KMS-11 (cell line): ENCODE measurements around the gene ENGASE.

Source experiments
- H2AFZ ChIP-seq: fragments of 200-600 bp; sonication (generic); 2 replicates; pipeline ENCODE4 v1.6.1; 2016; ENCODE audit warnings: antibody characterized with exemption, mixed run types, low read depth
- H3K27ac ChIP-seq: fragments of 200-600 bp; sonication (generic); 2 replicates; pipeline ENCODE4 v1.6.1; 2016; ENCODE audit warnings: mild to moderate bottlenecking, mixed run types
- H3K27me3 ChIP-seq: fragments of 200-600 bp; sonication (generic); 2 replicates; pipeline ENCODE4 v1.6.1; 2017; ENCODE audit warnings: mild to moderate bottlenecking, low read depth, mixed run types, moderate library complexity; ENCODE audit not compliant: insufficient read depth
- H3K36me3 ChIP-seq: fragments of 200-600 bp; sonication (generic); 2 replicates; pipeline ENCODE4 v1.6.1; 2017; ENCODE audit warnings: mild to moderate bottlenecking, mixed run types; ENCODE audit not compliant: insufficient read depth
- H3K4me1 ChIP-seq: fragments of 200-600 bp; sonication (generic); 2 replicates; pipeline ENCODE4 v1.6.1; 2016; ENCODE audit warnings: mild to moderate bottlenecking, low read depth, mixed run types; ENCODE audit not compliant: poor library complexity, severe bottlenecking
- H3K4me2 ChIP-seq: fragments of 200-600 bp; sonication (generic); 2 replicates; pipeline ENCODE4 v1.7.0; 2016; ENCODE audit warnings: mild to moderate bottlenecking, mixed run types
- H3K4me3 ChIP-seq: fragments of 200-600 bp; sonication (generic); IDR thresholded peaks from 2 replicates; pipeline ENCODE4 v1.6.1; 2017; ENCODE audit warnings: low read depth, low read length, mixed read lengths; ENCODE audit not compliant: insufficient read depth
- H3K79me2 ChIP-seq: fragments of 200-600 bp; sonication (generic); 2 replicates; pipeline ENCODE4 v1.6.1; 2016; ENCODE audit warnings: low read depth, mixed run types; ENCODE audit not compliant: insufficient read depth
- H3K9ac ChIP-seq: fragments of 200-600 bp; sonication (generic); 2 replicates; pipeline ENCODE4 v1.6.1; 2016; ENCODE audit warnings: mild to moderate bottlenecking, mixed run types
- H4K20me1 ChIP-seq: fragments of 200-600 bp; sonication (generic); 2 replicates; pipeline ENCODE4 v1.6.1; 2016; ENCODE audit warnings: mild to moderate bottlenecking, mixed run types; ENCODE audit not compliant: insufficient read depth
- TF ChIP-seq, protein P1 (sequence below): fragments of 200-600 bp; sonication (generic); conservative IDR thresholded peaks from 2 replicates; pipeline ENCODE4 v1.6.1; 2017; ENCODE audit warnings: low read depth, mild to moderate bottlenecking, antibody characterized with exemption, low read length, moderate library complexity, mixed read lengths

The ENGASE gene

DNA sequence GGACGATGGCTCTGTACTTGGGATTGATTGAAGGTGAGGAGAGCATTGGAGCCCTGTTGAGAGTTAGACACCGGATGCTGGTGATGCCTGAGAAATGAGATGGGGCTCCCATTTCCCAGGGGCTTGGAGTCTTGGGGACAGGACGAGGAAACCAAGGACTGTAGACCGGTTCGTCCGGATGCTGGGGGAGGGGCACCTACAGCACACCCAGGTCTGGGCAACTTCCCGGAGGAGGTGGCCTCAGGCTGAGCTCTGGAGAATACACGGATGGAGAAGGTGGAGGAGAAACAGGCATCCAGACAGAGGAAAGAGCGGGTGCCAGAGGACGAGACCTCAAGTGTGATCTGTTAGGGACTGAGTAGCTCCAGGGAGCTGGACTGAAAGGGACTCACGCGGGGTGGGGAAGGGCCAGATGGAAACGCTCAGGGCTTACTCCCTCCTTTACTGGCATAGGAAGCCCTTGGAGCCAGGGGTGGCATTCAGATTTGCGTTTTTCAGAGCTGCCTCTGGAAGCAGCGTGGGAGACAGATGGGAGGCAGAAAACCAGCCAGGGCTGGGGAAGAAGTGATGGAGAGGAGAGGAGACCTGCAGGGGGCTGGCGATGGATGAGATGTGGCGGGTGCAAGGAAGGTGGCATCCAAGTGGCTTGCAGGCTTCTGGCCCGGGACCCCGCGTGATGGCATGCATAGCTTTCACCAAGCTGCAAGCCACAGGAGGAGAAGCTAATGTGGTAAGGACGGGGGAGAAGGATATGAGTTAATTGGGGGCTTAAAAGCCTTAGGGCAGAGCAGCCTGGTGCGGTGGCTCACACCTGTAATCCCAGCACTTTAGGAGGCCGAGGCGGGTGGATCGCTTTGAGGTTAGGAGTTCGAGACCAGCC lies 42.4 kb upstream of the ENGASE start:
- Histone ChIP-seq H3K4me3 (no peak overlapping the region), H3K36me3 (no peaks in the 10 kb centered on the region), H3K9ac (no peak overlapping the region), H3K27ac (no peak overlapping the region), H3K4me2 (no peak overlapping the region), H3K79me2 (no peaks in the 10 kb centered on the region), H4K20me1 (no peaks in the 10 kb centered on the region), H3K4me1 (no peaks in the 10 kb centered on the region), H2AFZ (no peak overlapping the region), H3K27me3 (peaks cover 99% of the 10 kb centered on the region)
- TF ChIP-seq, protein P1, sequence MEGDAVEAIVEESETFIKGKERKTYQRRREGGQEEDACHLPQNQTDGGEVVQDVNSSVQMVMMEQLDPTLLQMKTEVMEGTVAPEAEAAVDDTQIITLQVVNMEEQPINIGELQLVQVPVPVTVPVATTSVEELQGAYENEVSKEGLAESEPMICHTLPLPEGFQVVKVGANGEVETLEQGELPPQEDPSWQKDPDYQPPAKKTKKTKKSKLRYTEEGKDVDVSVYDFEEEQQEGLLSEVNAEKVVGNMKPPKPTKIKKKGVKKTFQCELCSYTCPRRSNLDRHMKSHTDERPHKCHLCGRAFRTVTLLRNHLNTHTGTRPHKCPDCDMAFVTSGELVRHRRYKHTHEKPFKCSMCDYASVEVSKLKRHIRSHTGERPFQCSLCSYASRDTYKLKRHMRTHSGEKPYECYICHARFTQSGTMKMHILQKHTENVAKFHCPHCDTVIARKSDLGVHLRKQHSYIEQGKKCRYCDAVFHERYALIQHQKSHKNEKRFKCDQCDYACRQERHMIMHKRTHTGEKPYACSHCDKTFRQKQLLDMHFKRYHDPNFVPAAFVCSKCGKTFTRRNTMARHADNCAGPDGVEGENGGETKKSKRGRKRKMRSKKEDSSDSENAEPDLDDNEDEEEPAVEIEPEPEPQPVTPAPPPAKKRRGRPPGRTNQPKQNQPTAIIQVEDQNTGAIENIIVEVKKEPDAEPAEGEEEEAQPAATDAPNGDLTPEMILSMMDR: no peak

DNA sequence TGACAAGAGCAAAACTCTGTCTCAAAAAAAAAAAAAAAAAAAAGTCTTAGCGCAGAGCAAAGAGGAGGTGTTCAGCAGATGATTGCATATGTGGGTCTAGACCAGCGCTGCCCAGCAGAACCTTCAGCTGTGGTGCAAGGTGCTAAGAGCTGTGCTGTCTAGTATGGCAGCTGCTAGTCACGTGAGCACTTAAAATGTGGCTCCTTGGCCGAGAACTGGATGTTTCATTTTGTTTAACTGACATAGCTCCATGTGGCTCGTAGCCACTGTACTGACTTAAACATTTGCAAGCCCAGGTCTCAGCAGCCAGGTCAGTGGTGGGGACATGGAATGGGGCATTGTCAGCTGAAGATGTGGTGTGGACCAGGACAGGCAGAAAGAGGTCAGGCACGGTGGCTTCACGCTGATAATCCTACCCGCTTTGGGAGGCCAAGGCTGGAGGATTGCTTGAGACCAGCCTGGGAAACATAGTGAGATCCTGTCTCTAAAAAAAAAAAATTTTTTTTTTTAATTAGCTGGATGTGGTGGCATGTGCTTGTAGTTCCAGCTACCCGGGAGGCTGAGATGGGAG lies 41.5 kb upstream of the ENGASE start:
- Histone ChIP-seq H3K4me2 (no peak overlapping the region), H3K4me3 (no peak overlapping the region), H3K4me1 (no peaks in the 10 kb centered on the region), H4K20me1 (no peaks in the 10 kb centered on the region), H3K27me3 (peaks cover 96% of the 10 kb centered on the region), H3K27ac (no peak overlapping the region), H2AFZ (no peak overlapping the region), H3K36me3 (no peaks in the 10 kb centered on the region), H3K79me2 (no peaks in the 10 kb centered on the region), H3K9ac (no peak overlapping the region)
- TF ChIP-seq, protein P1: no peak

DNA sequence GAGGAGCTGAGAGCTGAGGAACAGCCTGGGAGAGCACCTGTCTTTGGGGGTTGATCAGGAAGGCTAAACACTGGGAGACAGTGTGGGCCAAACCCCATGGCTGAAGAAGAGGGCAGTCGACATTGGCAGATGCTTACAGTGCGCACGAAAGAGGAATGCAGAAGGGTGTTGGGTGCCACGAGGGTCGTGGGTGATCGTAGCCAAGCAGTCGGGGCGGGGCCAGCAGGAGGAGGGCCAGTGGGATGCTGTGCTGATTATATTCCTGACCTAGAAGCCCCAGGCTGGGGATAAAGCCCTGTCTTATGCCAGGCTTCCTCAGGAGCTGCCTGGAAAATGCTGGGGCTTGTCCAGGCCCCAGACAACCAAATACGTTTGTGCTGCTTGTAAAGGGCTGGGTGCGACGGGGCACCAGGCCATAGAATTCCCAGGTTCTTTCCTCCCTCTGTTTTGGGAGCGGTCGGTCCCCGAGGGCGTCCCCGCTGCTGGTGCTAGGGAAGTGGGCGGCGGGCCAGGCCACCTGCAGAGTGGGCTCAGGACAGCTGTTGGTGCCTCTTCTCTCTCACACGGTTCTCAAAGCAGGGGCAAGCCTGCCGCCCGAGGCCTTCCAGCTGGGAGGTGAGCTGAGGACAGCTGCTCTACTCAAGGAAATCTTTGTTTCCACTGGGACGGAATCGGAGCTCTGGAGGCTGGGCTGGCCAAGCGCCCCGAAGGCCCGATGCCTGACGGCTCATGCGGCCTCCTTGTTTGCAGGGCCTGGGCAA lies 40.7 kb upstream of the ENGASE start:
- Histone ChIP-seq H3K27me3 (peaks cover 96% of the 10 kb centered on the region), H3K36me3 (no peaks in the 10 kb centered on the region), H3K4me3 (no peak overlapping the region), H3K27ac (no peak overlapping the region), H3K4me2 (no peak overlapping the region), H3K9ac (no peak overlapping the region), H3K4me1 (no peaks in the 10 kb centered on the region), H4K20me1 (no peaks in the 10 kb centered on the region), H3K79me2 (no peaks in the 10 kb centered on the region), H2AFZ (no peak overlapping the region)
- TF ChIP-seq, protein P1: no peak

DNA sequence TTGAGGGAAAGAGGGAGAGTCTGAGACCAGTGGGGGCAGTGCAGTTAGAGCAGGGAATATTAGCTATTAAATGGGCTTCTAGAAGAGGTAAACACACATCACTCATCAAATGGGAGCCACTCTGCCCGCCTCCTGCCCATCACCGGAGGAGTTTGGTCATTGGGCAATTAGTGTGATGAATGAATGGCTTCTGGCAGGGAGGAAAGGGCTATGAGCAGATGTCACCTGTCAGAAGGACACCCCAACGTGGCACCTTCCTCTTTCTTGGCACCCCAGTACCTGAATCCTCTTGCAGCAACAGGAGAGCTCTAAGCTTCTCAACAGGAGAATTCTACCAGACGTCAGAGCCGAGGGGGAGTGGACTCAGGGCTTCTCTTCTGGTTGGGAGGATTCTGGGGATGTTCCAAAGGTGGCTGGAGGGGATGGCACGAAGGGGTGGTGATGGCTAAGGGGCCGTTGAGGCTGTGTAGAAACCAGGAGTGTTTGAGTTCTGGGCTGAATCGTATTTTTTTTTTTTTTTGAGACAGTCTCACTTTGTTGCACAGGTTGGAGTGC lies 39.6 kb upstream of the ENGASE start:
- H3K4me2 ChIP-seq: no peak overlapping the region
- no peak overlapping the region for H3K27ac ChIP-seq
- no peak overlapping the region for H3K4me3 ChIP-seq
- no peak overlapping the region for H3K9ac ChIP-seq
- H3K4me1 ChIP-seq: no peaks in the 10 kb centered on the region
- H3K27me3 ChIP-seq: peaks cover 96% of the 10 kb centered on the region
- no peaks in the 10 kb centered on the region for H3K79me2 ChIP-seq
- TF ChIP-seq, protein P1: no peak
- no peaks in the 10 kb centered on the region for H4K20me1 ChIP-seq
- no peaks in the 10 kb centered on the region for H3K36me3 ChIP-seq
- no peak overlapping the region for H2AFZ ChIP-seq
